Stimulated activated naive CD4-positive, alpha-beta T cell treated with Interleukin-2 at 50 U/mL for 16 hours (primary cell): Measurements from ENCODE around the gene LRRC63.
"Not testable (repeated sequence)": the region's sequence is repeated elsewhere in the genome, so short reads cannot be mapped to it uniquely, and the experiment has no call there.

Experiments
- DNase-seq: peaks from one replicate; lab custom pipeline; 2025; lab: John Stamatoyannopoulos, UW

Gene LRRC63

GRCh38 chr13:46265292-46265691, 53.6 kb downstream of the LRRC63 start:
- no peak for DNase-seq

GRCh38 chr13:46267166-46267565, 55.4 kb downstream of the LRRC63 start:
- DNase-seq = no peak

GRCh38 chr13:46270416-46270815, 58.7 kb downstream of the LRRC63 start:
- no peak for DNase-seq

GRCh38 chr13:46274094-46274698, 62.5 kb downstream of the LRRC63 start:
- no peak for DNase-seq

- no peak for DNase-seq
Measured at GRCh38 chr13:46278474-46278873, 66.7 kb downstream of the LRRC63 start.

- no peak for DNase-seq
Measured at GRCh38 chr13:46281779-46282178, 70.1 kb downstream of the LRRC63 start.

GRCh38 chr13:46283912-46284824, 72.4 kb downstream of the LRRC63 start:
- DNase-seq = not testable (repeated sequence)

GRCh38 chr13:46286972-46287371, 75.2 kb downstream of the LRRC63 start:
- no peak for DNase-seq

- DNase-seq = no peak
Measured at GRCh38 chr13:46288570-46289259, 77.0 kb downstream of the LRRC63 start.

GRCh38 chr13:46289260-46289955, 77.7 kb downstream of the LRRC63 start:
- DNase-seq = no peak

GRCh38 chr13:46290434-46290833, 78.7 kb downstream of the LRRC63 start:
- DNase-seq = no peak

- no peak for DNase-seq
Measured at GRCh38 chr13:46293436-46293835, 81.7 kb downstream of the LRRC63 start.

GRCh38 chr13:46295491-46296114, 83.9 kb downstream of the LRRC63 start:
- DNase-seq = peak; percentile 29

- DNase-seq = no peak
Measured at GRCh38 chr13:46296115-46296822, 84.5 kb downstream of the LRRC63 start.

GRCh38 chr13:46296921-46297320, 85.2 kb downstream of the LRRC63 start:
- no peak for DNase-seq

GRCh38 chr13:46297361-46297811, 85.7 kb downstream of the LRRC63 start:
- DNase-seq = no peak

GRCh38 chr13:46303742-46304385, 92.1 kb downstream of the LRRC63 start:
- no peak for DNase-seq

- no peak for DNase-seq
Measured at GRCh38 chr13:46304546-46304945, 92.8 kb downstream of the LRRC63 start.

- DNase-seq = no peak
Measured at GRCh38 chr13:46307554-46307953, 95.8 kb downstream of the LRRC63 start.

GRCh38 chr13:46310066-46310465, 98.3 kb downstream of the LRRC63 start:
- no peak for DNase-seq
